HepG2 (cell line): ENCODE data around the gene CDC6. TPM values are rescaled to one million over a fixed set of nuclear protein-coding genes. Genes with fewer than 3 reads are reported as not detected.

Source experiments
- ATAC-seq: fragments of 200-7000 bp; cut with Tn5 transposase; 3 replicates; pipeline ENCODE4 v1.9.1; 2020; ENCODE audit warnings: mild to moderate bottlenecking, moderate library complexity
- BruUV-seq: library from RNA; stranded (reverse); fragments of 400-500 nt; replicated peaks from 2 replicates; lab custom pipeline; 2021; lab: Mats Ljungman, UMichigan
- CTCF ChIA-PET: fragments of 300-600 bp; formaldehyde crosslinking; extraction: SDS; loops from one replicate; lab custom pipeline; 2021; ENCODE audit warnings: low total read pairs, inconsistent platforms, low intra/inter-chr PET ratio; lab: Yijun Ruan, JAX
- POLR2A ChIA-PET: fragments of 350-600 bp; sonication (Branson Sonifier 250); formaldehyde crosslinking; loops from one replicate; lab custom pipeline; 2020; ENCODE audit warnings: antibody characterized with exemption, inconsistent platforms; lab: Yijun Ruan, JAX
- DNase-seq: peaks from one replicate; pipeline ENCODE4 v3.0.0-alpha.2; 2015; ENCODE audit warnings: low spot score
- FAIRE-seq: peaks from 3 replicates; lab custom pipeline; 2011; peaks lifted over from hg19 to GRCh38; lab: Jason Lieb, UNC
- H2AFZ ChIP-seq: one replicate; pipeline ENCODE4 v1.6.1; 2011; ENCODE audit warnings: low read length, inconsistent platforms
- H3K27ac ChIP-seq: fragments of 300-600 bp; 3 replicates; pipeline ENCODE4 v1.8.0; 2011; ENCODE audit warnings: mixed run types, mild to moderate bottlenecking, mixed read lengths, low read length, inconsistent platforms; ENCODE audit not compliant: insufficient read depth; ENCODE audit errors: extremely low read length
- H3K27me3 ChIP-seq, 2 experiments: fragments of 200-600 bp in 1 of 2; 2 replicates in 1 of 2; 3 replicates in 1 of 2; pipeline versions ENCODE4 v1.6.0 to v1.8.0; 2011; ENCODE audit warnings: low read length in 2 of 2, mild to moderate bottlenecking in 2 of 2, moderate library complexity in 2 of 2, inconsistent platforms in 1 of 2; ENCODE audit not compliant: insufficient read depth in 2 of 2, control insufficient read depth in 1 of 2
- H3K36me3 ChIP-seq, 2 experiments: fragments of 200-600 bp in 1 of 2; replicated peaks in 1 of 2; 2 replicates in 1 of 2; 3 replicates in 1 of 2; pipeline versions ENCODE4 v1.5.1 to v1.8.0; 2011; ENCODE audit warnings: low read length in 2 of 2, inconsistent platforms in 1 of 2; ENCODE audit not compliant: insufficient read depth in 2 of 2, control insufficient read depth in 1 of 2
- H3K4me1 ChIP-seq: 2 replicates; pipeline ENCODE4 v1.5.1; 2012; ENCODE audit warnings: low read length, inconsistent platforms; ENCODE audit not compliant: insufficient read depth
- H3K4me2 ChIP-seq: 2 replicates; pipeline ENCODE4 v1.6.0; 2011; ENCODE audit warnings: low read depth, low read length, inconsistent platforms
- H3K4me3 ChIP-seq, 3 experiments: fragments of 200-600 bp in 1 of 3; sonication (generic), shearing (Covaris generic) in 1 of 3; replicated peaks in 1 of 3; 2 replicates each; pipeline ENCODE4 v1.5.1; 2011 to 2016; ENCODE audit warnings: low read length in 3 of 3, inconsistent platforms in 2 of 3, low read depth in 2 of 3, mild to moderate bottlenecking in 2 of 3, control low read depth in 1 of 3, mixed read lengths in 1 of 3; ENCODE audit not compliant: insufficient read depth in 1 of 3
- H3K79me2 ChIP-seq: one replicate; pipeline ENCODE4 v1.6.1; 2011; ENCODE audit warnings: low read length, inconsistent platforms; ENCODE audit not compliant: insufficient read depth
- H3K9ac ChIP-seq: 2 replicates; pipeline ENCODE4 v1.6.0; 2011; ENCODE audit warnings: mild to moderate bottlenecking, low read depth, low read length, inconsistent platforms; ENCODE audit not compliant: insufficient read depth
- H3K9me3 ChIP-seq: 2 replicates; pipeline ENCODE4 v1.5.1; 2012; ENCODE audit warnings: mild to moderate bottlenecking, low read length
- H4K20me1 ChIP-seq: 2 replicates; pipeline ENCODE4 v1.6.0; 2011; ENCODE audit warnings: inconsistent platforms, mild to moderate bottlenecking, low read length, moderate library complexity; ENCODE audit not compliant: insufficient read depth
- HMGA1 ChIP-seq: sonication (generic); formaldehyde crosslinking; conservative IDR thresholded peaks from 2 replicates; pipeline ENCODE4 v1.4.0; 2020; ENCODE audit warnings: missing genetic modification reagents
- HNRNPL ChIP-seq: fragments of 200-400 bp; formaldehyde crosslinking; IDR thresholded peaks from 2 replicates; pipeline ENCODE4 v1.6.1; 2017; ENCODE audit warnings: mild to moderate bottlenecking, low read depth, low read length
- NFIC ChIP-seq: IDR thresholded peaks from 2 replicates; pipeline ENCODE4 v1.6.1; 2012; ENCODE audit warnings: mild to moderate bottlenecking, low read length, inconsistent platforms
- NR2F1 ChIP-seq, 2 experiments: fragments of 450-650 bp in 1 of 2; formaldehyde crosslinking in 1 of 2; IDR thresholded peaks; 2 replicates each; pipeline versions ENCODE4 v1.5.0 to v1.6.1; 2016 to 2020; ENCODE audit warnings: mild to moderate bottlenecking in 1 of 2, missing compliant biosample characterization in 1 of 2, missing genetic modification reagents in 1 of 2, moderate library complexity in 1 of 2
- SP4 ChIP-seq: sonication (generic); formaldehyde crosslinking; IDR thresholded peaks from 2 replicates; pipeline ENCODE4 v1.8.1; 2023; ENCODE audit warnings: mild to moderate bottlenecking, missing genetic modification reagents
- ZBTB39 ChIP-seq: sonication (generic); formaldehyde crosslinking; IDR thresholded peaks from 2 replicates; pipeline ENCODE4 v1.5.0; 2020; ENCODE audit warnings: missing genetic modification reagents
- ZFYVE20 ChIP-seq: sonication (generic); formaldehyde crosslinking; IDR thresholded peaks from 2 replicates; pipeline ENCODE4 v1.8.0; 2023; ENCODE audit warnings: low read depth, mild to moderate bottlenecking, moderate library complexity, missing genetic modification reagents, borderline replicate concordance
- ZNF607 ChIP-seq: sonication (generic); formaldehyde crosslinking; IDR thresholded peaks from 2 replicates; pipeline ENCODE4 v1.5.1; 2020; ENCODE audit warnings: missing genetic modification reagents, mild to moderate bottlenecking, borderline replicate concordance
- ZSCAN12 ChIP-seq: sonication (generic); formaldehyde crosslinking; IDR thresholded peaks from 2 replicates; pipeline ENCODE4 v1.9.0; 2021; ENCODE audit warnings: mild to moderate bottlenecking, missing genetic modification reagents
- WGBS: methylation state at CpG from one replicate; pipeline ENCODE4 v1.1.6; 2017; ENCODE audit warnings: low lambda C conversion rate; 5-methylcytosine and 5-hydroxymethylcytosine counted together
- in situ Hi-C: cut with HindIII; loops from 2 replicates; pipeline ENCODE4 v1.10.0; 2017; ENCODE audit warnings: low pct_unique_long_range_greater_than_20kb; ENCODE audit not compliant: extremely low pct_ligation_motif_present
- intact Hi-C: fragments of 100-400 bp; cut with micrococcal nuclease; formaldehyde crosslinking; loops from one replicate; pipeline ENCODE4 v1.10.0; 2022; ENCODE audit not compliant: unreplicated experiment
- polyA plus RNA-seq, 8 experiments: library from polyadenylated mRNA; depleted of rRNA in 3 of 8; stranded (reverse) in 7 of 8; unstranded in 1 of 8; fragments of >200 nt; fragmentation: Illumina TruSeq in 4 of 8; extraction: Trizol in 4 of 8; gene quantifications; 2 replicates each; pipeline versions ENCODE4 v1.2.1 to v1.2.3, GENCODE V29; 2011 to 2016; ENCODE audit warnings: low read depth in 4 of 8, missing spikeins in 1 of 8, mixed read lengths in 1 of 8; ENCODE audit not compliant: insufficient read depth in 1 of 8
- total RNA-seq, 5 experiments: library from RNA; depleted of rRNA; stranded (reverse); fragments of >200 nt; fragmentation: Illumina TruSeq; extraction: Trizol; gene quantifications; 2 replicates each; pipeline ENCODE4 v1.2.3, GENCODE V29; 2016; ENCODE audit warnings: low read depth in 1 of 5

CDC6 gene
- total and polyA plus RNA-seq, 2 of the 13 experiments (the other 11 are each of a cell fraction or from before 2014, with no cell fraction given): 17.4 to 114 TPM

GRCh38 chr17:40328386-40328766 is 40.7 kb downstream of the CDC6 start (continued):
- TF ChIP-seq ZBTB39 (CRISPR knock-in tag) (no peak), HMGA1 (CRISPR knock-in tag) (no peak), ZNF607 (no peak), NFIC (no peak), ZFYVE20 (CRISPR knock-in tag) (no peak), NR2F1 (CRISPR knock-in tag; IDR thresholded peaks at IDR 0.05) (no peak)

- Histone ChIP-seq H3K27me3 (no peaks in the 10 kb centered on the region), H3K79me2 (peaks cover 19% of the 10 kb centered on the region), H3K9ac (no peak overlapping the region), H2AFZ (no peak overlapping the region), H3K4me1 (peaks cover 84% of the 10 kb centered on the region)
- intact Hi-C loops: no loop called here
- TF ChIP-seq SP4 (CRISPR knock-in tag) (0 out of 2 replicates have a peak, but pooled peaks have one; percentile 0), ZSCAN12 (CRISPR knock-in tag) (no peak), HNRNPL (0 out of 2 replicates have a peak, but pooled peaks have one; percentile 1)
- TF ChIP-seq, all 625 proteins: peak for 2
- in situ Hi-C loops: no loop called here
- BruUV-seq: no TSS peak
- FAIRE-seq (no peak), DNase-seq (no peak), ATAC-seq (no peak)
- H3K4me2 ChIP-seq: no peak overlapping the region
- ChIA-PET CTCF (no interaction called here), POLR2A (interaction anchor here (1.7 to 2.0 kb wide), 2 partner anchors 13 to 23 kb away, joined by 5 to 8 read pairs; no protein-coding TSS in a partner anchor)
- H4K20me1 ChIP-seq: peaks cover 23% of the 10 kb centered on the region
- no peaks in the 10 kb centered on the region for H3K9me3 ChIP-seq
- 95% methylated on average over 11 of the region's 11 CpGs for WGBS
- H3K36me3 ChIP-seq: peaks cover 0 to 6% of the 10 kb centered on the region in 2 experiments; a peak in 1 of 5 replicates
- H3K27ac ChIP-seq: no peak overlapping the region
- no peak overlapping the region for H3K4me3 ChIP-seq
Observed at GRCh38 chr17:40329839-40330794, 42.4 kb downstream of the CDC6 start.
